ENCODE measurements around the gene RIPPLY3.
A peak's percentile ranks its signal among the peaks of the same experiment; 100 is the strongest.

Gene RIPPLY3

GRCh38 chr21:37006486-37007291, at the start of gene RIPPLY3:
Gene RIPPLY3, plus strand, starts transcription at chr21:37006702. Its CDS starts 71 bp downstream, at chr21:37006773.
- peak in 1 of 3 experiments; percentile 8 for DNase-seq (ENCODE audit: low read depth in 3 of 3)

- no peak for DNase-seq (ENCODE audit: low read depth in 3 of 3)
Observed at GRCh38 chr21:36959020-36959835, 47.3 kb upstream of the RIPPLY3 start.

GRCh38 chr21:36960676-36961284, 45.7 kb upstream of the RIPPLY3 start:
- DNase-seq (ENCODE audit: low read depth in 3 of 3): no peak

- no peak for DNase-seq (ENCODE audit: low read depth in 3 of 3)
Observed at GRCh38 chr21:36962098-36962780, 44.3 kb upstream of the RIPPLY3 start.

GRCh38 chr21:36964398-36964797, 42.1 kb upstream of the RIPPLY3 start:
- no peak for DNase-seq (ENCODE audit: low read depth in 3 of 3)

GRCh38 chr21:36964827-36965719, 41.4 kb upstream of the RIPPLY3 start:
- DNase-seq (ENCODE audit: low read depth in 3 of 3): no peak

GRCh38 chr21:36965720-36966065, 40.8 kb upstream of the RIPPLY3 start:
- DNase-seq (ENCODE audit: low read depth in 3 of 3): no peak

- peak; percentile 37 to 74 (median 53) for DNase-seq (ENCODE audit: low read depth in 3 of 3)
Observed at GRCh38 chr21:36966066-36966820, 40.3 kb upstream of the RIPPLY3 start, which contains the start of gene HLCS. Gene HLCS, minus strand, starts transcription at chr21:36966669. Its CDS starts 31 bp downstream, at chr21:36966638.

GRCh38 chr21:36966821-36967768, 39.4 kb upstream of the RIPPLY3 start:
- no peak for DNase-seq (ENCODE audit: low read depth in 3 of 3)

GRCh38 chr21:36968414-36968813, 38.1 kb upstream of the RIPPLY3 start:
- DNase-seq (ENCODE audit: low read depth in 3 of 3): no peak

- no peak for DNase-seq (ENCODE audit: low read depth in 3 of 3)
Observed at GRCh38 chr21:36968976-36969375, 37.5 kb upstream of the RIPPLY3 start.

GRCh38 chr21:36973986-36974850, 32.3 kb upstream of the RIPPLY3 start:
- no peak for DNase-seq (ENCODE audit: low read depth in 3 of 3)

- no peak for DNase-seq (ENCODE audit: low read depth in 3 of 3)
Observed at GRCh38 chr21:36974851-36975192, 31.7 kb upstream of the RIPPLY3 start.

- DNase-seq (ENCODE audit: low read depth in 3 of 3): no peak
Observed at GRCh38 chr21:36976228-36976861, 30.2 kb upstream of the RIPPLY3 start.

GRCh38 chr21:36976882-36977651, 29.4 kb upstream of the RIPPLY3 start:
- DNase-seq (ENCODE audit: low read depth in 3 of 3): peak in 2 of 3 experiments; percentile 11 to 31

- no peak for DNase-seq (ENCODE audit: low read depth in 3 of 3)
Observed at GRCh38 chr21:36980280-36981048, 26.0 kb upstream of the RIPPLY3 start.

All from stimulated activated CD4-positive, alpha-beta T cell treated with anti-CD3 and anti-CD28 coated beads, TNF-alpha, amount 100 ng/mL, for 24 hours (primary cell).